D721Med (cell line): ENCODE measurements around the gene ANKRD1.
"Not testable (repeated sequence)": the region's sequence is repeated elsewhere in the genome, so short reads cannot be mapped to it uniquely, and the experiment has no call there.

Experiments used
- DNase-seq: peaks from one replicate; pipeline ENCODE4 v3.0.0; 2011; ENCODE audit warnings: low spot score; ENCODE audit not compliant: insufficient read length
- FAIRE-seq: peaks from 2 replicates; lab custom pipeline; 2011; peaks lifted over from hg19 to GRCh38; lab: Jason Lieb, UNC
- CTCF ChIP-seq: IDR thresholded peaks from 2 replicates; pipeline ENCODE4 v1.5.1; 2012; ENCODE audit warnings: mild to moderate bottlenecking, control low read depth; ENCODE audit not compliant: insufficient read depth; ENCODE audit errors: missing control alignments

The ANKRD1 gene

GRCh38 chr10:90945491-90946070 is 24.7 kb upstream of the ANKRD1 start:
- TF ChIP-seq CTCF, result no peak
- no peak for FAIRE-seq
- DNase-seq, result no peak

GRCh38 chr10:90944749-90945148 is 23.9 kb upstream of the ANKRD1 start:
- DNase-seq (no peak), FAIRE-seq (no peak)
- TF ChIP-seq CTCF, result no peak

DNA sequence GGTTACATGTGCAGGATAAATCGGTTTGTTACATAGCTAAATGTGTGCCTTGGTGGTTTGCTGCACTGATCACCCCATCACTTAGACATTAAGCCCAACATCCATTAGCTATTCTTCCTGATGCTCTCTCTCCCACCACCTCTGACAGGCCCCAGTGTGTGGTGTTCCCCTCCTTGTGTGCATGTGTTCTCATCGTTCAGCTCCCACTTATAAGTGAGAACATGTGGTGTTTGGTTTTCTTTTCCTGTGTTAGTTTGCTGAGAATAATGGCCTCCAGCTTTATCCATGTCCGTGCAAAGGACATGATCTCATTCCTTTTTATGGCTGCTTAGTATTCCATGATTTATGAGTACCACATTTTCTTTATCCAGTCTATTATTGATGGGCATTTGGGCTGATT is 22.1 kb upstream of the ANKRD1 start:
- not testable (repeated sequence) for DNase-seq, FAIRE-seq

DNA sequence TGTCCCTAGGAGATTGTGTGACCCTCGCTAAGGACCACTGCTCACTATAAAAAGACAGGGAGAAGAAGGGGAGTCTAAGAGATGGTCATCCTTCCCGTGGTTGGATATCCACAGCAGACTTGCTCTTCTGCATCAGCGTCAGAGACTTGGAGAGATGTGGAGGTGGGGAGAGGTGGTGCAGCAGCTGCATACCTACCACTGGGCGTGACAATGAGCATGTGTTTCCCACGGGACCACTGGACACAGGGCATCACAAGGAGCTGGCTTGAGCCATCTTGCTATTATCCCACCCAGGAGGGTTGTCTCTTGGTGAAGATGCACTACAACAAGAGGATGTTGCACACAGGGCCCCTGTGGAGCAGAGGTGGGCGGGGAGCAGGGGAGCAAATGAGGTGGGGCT is 18.8 kb upstream of the ANKRD1 start:
- DNase-seq (no peak), FAIRE-seq (no peak)
- no peak for TF ChIP-seq CTCF

DNA sequence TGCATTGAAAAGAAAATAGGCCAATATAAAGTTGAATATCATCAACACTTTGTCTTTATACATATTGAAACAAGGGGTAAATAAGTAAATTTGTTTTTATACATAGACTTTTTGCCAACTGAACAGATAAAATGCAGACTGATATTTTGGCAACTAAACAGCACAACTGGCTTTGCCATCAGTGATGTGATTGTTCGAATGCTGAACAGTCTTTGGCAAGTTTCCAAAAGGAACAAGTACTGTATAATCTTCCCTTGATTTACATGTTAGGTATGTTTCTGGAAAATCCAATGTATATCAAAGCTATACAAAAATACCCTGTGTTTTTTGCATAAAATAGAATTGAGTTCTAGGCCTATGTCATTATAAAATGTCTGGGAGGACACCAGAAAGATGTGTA is 18.2 kb upstream of the ANKRD1 start:
- no peak for FAIRE-seq

DNA sequence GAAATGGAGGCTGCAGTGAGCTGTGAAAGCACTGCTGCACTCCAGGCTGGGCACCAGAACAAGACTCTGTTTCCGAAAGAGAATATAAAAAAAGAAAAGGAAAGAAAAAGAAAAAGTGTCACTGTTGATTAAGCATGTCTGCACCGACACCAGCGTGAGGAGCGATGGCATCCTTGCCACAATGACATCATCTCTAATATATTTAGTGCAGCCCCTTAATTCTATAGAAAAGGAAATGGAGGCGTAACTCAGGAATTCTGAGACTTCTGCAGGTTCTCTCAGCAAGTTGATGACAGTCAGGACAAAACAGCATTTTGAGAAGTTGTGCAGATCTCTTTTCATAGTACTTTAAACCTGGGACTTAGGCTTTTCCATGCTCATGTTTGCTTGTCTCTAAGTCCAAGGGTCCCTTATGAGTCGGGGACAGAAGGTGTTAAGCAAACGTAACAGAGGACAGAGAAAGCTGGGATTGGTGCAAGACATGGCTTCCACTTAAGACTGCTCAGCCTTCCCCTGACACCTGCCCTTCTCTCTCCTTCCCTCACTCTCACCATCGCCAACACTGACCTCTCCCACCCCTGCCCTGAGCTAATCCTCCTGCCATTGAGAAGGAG is 16.9 kb upstream of the ANKRD1 start:
- DNase-seq (no peak), FAIRE-seq (no peak)
- no peak for TF ChIP-seq CTCF

More for the DNA sequence above, 18.2 kb upstream of the ANKRD1 start:
- TF ChIP-seq CTCF, result no peak
- no peak for DNase-seq

DNA sequence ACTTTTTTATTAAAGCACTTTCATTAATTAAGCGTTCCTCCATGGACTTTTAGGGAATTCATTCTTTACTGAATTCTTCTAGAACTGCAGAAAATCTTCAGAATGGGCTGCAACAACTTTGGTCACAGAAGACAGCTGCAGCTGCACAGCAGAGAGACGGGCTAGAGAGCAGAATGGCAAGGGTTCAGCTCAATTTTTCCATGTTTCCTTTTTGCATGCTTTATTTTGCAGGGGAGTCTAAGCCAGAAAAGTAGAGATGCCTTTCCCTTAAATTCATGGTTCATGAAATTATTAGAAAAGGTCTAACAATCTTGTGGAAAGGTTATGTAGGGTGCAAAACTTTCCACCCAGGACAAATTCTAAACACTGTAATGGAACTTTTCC is 15.4 kb upstream of the ANKRD1 start:
- TF ChIP-seq CTCF, result no peak
- DNase-seq (no peak), FAIRE-seq (no peak)
